Nucleus accumbens (tissue), 56 donors: ENCODE measurements around the gene DIP2C.
"Not testable (repeated sequence)": the region's sequence is repeated elsewhere in the genome, so short reads cannot be mapped to it uniquely, and the experiment has no call there.

ENCODE experiments used
- DNase-seq, 56 donors: peaks; one replicate each; lab custom pipeline; 2025; lab: John Stamatoyannopoulos, UW

Gene DIP2C

DNA sequence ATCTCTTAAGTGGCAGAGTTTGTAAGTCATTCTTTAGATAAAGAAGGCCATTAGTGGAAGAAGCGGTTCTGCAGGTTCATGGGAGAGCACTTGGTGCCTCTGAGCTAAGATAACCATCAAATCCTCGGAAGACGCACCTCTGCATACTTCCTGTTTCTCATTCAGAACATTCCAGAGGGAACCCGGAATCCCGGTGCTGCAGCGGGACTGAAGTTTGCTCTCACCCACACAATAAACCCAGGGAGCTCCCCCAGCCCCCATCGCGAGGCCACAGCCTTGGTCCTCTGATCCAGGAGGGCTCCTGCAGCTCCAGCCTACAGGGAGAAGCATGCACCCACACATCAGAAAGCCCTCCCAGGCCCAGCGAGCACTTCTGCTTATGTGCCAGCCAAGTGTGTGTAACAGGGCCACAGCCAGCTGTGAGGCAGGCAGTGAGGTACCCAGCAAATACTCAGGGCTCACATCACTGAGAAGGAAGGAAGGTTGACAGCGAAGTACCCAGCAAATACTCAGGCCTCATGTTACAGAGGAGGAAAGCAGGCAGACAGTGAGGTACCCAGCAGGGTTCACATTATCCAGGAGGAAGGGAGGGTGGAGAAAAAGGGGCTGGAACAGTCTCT, 142.4 kb downstream of the DIP2C start:
- DNase-seq, result peak in 1 of 56 donors; percentile 38

- DNase-seq, result no peak
Observed at GRCh38 chr10:546451-546850, 143.0 kb downstream of the DIP2C start.

DNA sequence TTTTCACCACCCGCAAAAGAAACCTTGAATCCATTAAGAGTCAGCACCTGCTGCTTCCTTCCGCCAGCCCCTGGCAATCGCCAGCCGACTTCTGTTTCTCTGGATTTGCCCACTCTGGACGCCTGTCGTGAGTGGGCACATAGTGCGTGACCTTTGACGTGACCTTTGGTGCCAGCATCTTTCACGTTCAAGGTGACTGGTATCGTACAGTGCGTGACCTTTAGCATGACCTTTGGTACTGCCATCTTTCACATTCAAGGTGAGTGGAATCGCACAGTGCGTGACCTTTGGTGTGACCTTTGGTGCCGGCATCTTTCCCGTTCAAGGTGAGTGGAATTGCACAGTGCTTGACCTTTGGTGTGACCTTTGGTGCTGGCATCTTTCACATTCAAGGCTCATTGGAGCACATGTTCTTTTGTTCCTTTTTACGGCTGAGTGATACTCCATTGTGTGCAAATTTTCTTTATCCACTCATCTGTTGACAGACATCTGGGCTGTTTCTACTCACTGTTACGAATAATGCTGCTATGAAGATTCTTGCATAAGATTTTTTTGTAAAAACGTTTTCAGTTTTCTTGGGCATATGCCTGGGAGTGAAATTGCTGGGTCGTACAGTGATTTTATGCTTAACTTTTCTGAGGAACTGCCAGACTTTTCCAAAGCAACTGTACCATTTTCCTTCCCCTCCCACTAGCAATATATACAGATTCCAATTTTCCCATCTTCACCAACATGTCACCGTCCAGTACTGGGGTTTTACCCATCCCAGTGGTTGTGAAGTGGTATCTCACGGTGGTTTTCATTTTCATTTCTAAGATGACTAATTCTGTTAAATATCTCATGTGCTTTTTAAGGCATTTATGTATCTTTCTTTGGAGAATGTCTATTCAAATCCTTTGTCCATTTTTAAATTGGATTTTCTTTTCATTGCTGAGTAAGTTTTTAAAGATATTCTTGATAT, 145.3 kb downstream of the DIP2C start:
- no peak for DNase-seq

DNA sequence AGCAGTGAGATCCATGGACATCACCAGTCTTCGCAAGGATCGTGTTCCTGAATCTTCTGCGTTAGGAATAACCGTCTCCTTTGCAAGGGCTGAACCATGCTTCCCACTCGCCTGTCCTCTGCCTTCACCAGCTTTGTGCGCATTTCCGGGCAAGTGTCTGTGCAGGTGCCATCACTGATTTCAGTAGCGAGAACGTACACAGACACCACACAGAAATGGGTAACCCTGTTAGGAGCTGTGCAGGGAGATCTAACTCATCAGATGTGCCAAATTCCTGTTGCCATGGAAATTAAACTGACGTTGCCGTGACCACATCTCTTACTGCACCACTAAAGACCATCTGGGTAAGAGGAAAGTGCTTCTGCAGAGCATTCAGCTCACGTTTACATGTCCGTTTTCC, 146.3 kb downstream of the DIP2C start:
- peak in 1 of 56 donors; percentile 28 for DNase-seq

GRCh38 chr10:541750-542371, 147.6 kb downstream of the DIP2C start:
- DNase-seq, result no peak

GRCh38 chr10:541041-541440, 148.4 kb downstream of the DIP2C start:
- DNase-seq, result no peak

- no peak for DNase-seq
Observed at GRCh38 chr10:538895-539294, 150.6 kb downstream of the DIP2C start.

DNA sequence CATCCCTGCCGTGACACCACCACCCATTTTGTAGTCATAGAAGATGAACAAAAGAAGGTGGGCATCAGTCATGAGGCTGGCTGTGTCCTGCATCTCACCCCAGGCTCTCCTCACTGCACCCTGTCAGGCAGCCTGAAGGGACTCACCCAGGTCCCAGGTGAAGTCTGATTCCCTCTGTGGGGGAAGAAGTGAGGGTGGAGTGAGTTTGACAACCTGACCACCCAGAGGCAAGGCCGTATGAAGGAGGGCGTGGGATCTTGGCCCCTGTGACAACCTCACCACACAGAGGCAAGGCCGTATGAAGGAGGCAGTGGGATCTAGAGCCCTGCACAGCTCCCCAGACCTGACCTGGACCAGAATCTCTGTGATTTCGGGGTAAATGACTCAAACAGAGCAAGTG, 152.5 kb downstream of the DIP2C start:
- DNase-seq, result no peak

GRCh38 chr10:536371-536925, 153.0 kb downstream of the DIP2C start:
- no peak for DNase-seq

- DNase-seq, result no peak
Observed at GRCh38 chr10:535952-536351, 153.5 kb downstream of the DIP2C start.

DNA sequence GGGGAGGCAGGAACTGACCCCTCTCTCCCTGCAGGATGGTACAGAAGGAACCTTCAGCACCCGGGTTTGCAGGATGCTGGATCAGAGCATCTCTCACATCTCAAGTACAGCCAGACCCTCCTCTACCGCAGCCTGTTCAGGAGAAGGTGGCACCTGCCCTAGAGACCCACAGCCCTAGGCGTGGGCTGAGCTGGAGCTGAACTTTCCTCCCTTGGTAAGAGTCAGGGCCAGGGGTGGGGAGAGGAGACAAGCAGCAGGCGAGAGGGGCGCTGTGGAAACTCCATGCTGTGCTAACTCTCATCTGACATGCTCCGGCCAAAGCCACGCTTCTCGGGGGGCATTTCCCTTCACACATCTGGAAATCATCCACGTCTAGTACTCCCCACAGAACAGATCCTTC, 154.4 kb downstream of the DIP2C start:
- no peak for DNase-seq

GRCh38 chr10:534047-534566, 155.4 kb downstream of the DIP2C start:
- no peak for DNase-seq

DNA sequence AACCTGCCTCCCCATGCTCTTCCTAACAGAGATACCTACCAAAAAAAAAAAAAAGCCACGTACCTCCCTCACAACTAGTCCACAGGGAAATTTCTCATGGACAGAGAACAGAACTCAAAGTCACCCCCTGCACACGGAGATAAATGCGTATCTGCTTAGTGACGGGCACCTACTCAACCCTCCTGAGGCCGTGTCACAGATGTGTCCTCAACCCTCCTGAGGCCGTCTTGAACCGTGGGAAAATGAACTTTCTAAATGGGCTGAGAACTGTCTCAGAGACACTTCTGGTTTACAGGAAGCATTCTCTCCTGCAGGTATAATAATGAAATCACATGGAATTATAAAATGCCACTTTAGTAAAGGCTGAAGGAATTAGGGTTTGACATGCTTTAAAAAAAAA, 155.9 kb downstream of the DIP2C start:
- no peak for DNase-seq

GRCh38 chr10:533186-533585, 156.3 kb downstream of the DIP2C start:
- no peak for DNase-seq

DNA sequence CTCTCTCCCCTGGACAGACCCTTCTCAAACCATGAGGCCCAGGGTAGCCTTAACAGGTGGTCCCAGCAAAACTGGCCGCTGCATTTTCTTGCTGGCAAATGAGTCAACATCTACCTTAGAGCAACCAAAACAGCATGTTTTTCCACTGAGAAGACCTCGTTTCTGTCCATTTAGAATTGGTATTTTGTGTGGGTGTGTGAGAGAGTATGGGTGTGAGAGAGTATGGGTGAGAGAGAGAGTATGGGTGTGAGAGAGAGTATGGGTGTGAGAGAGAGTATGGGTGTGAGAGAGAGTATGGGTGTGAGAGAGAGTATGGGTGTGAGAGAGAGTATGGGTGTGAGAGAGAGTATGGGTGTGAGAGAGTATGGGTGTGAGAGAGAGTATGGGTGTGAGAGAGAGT, 157.1 kb downstream of the DIP2C start:
- not testable (repeated sequence) for DNase-seq

GRCh38 chr10:531541-531940, 157.9 kb downstream of the DIP2C start:
- no peak for DNase-seq

DNA sequence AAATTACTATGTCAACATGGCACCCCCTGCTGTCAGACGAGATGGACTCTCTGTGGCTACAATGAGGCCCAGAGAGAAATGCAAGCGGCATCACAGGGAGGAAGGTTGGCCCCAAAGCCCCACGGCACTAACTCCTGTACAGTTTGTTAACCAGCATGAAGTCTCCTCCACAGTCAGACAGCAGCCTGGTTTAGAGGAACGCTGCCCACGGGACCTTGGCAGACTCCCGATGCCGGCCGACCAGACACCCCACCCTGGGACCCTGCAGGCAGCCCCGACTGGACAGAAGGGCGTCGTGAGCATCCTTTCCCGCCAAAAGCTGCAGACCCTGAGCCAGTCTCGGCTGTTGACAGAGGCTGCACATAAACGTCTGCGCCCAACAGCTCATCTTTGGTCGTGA, 158.8 kb downstream of the DIP2C start:
- no peak for DNase-seq

- DNase-seq, result no peak
Observed at GRCh38 chr10:529468-530230, 159.8 kb downstream of the DIP2C start.

DNA sequence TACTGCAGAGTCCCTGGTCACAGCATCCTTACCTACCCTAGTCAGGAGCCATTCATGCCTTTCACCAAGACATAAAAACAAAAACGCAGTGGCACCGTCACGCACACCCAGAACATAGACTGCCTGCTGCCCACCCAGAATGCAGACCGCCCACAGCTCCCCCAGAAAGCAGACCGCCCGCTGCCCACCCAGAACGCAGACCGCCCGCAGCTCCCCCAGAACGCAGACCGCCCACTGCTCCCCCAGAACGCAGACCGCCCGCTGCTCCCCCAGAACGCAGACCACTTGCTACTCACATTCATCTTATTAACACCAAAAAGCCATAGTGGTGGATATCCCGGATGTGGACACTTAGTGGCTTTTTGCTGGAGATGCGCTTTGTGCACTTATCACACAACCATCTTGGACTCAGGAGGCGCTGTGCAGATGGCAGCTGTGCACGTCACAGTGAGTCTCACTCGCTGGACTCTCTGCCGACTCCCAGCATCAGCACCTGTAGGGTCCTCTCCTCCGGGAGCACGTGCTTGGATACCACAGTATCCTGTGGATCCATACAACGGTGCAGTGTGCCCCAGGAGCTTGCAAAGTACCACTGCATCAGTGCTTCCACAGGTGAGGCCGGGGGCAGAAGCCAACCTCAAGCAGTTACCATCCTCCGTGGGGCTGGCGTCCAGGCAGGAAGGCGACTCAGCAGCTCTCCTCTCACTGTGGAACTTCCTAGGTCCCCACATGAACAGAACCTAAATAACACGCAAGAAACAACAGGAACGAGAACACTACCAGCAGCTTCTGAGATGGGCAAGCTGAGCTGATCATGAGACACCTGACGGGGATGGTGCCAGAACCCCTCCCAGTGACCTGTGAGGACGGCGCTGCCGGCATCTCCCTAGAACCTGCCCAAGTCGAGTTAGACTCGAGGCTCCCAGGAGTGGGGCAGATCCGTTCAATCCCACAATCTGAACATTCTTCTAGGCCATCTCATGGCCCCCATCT, 161.0 kb downstream of the DIP2C start:
- DNase-seq, result no peak
